Fibroblast of lung (primary cell): ENCODE data around the gene ADGRF4. TPM values are rescaled to one million over a fixed set of nuclear protein-coding genes. Genes with fewer than 3 reads are reported as not detected.

Experiments
- DNase-seq, 2 donors: peaks; one replicate each; pipeline versions ENCODE4 v3.0.0 to v3.0.0-alpha.2; 2010; ENCODE audit warnings: low read depth in 2 of 2
- H2AFZ ChIP-seq: 2 replicates; pipeline ENCODE4 v1.5.1; 2012; ENCODE audit warnings: low read length, control low read depth, inconsistent platforms
- H3K27ac ChIP-seq: 2 replicates; pipeline ENCODE4 v1.5.1; 2011; ENCODE audit warnings: low read length, control low read depth; ENCODE audit not compliant: insufficient read depth
- H3K27me3 ChIP-seq: 2 replicates; pipeline ENCODE4 v1.5.1; 2011; ENCODE audit warnings: mild to moderate bottlenecking, low read length; ENCODE audit not compliant: control insufficient read depth, insufficient read depth
- H3K36me3 ChIP-seq: 2 replicates; pipeline ENCODE4 v1.5.1; 2011; ENCODE audit warnings: low read length; ENCODE audit not compliant: control insufficient read depth, insufficient read depth
- H3K4me1 ChIP-seq: 2 replicates; pipeline ENCODE4 v1.5.1; 2011; ENCODE audit warnings: low read length; ENCODE audit not compliant: control insufficient read depth, insufficient read depth; ENCODE audit errors: extremely low read depth
- H3K4me2 ChIP-seq: 2 replicates; pipeline ENCODE4 v1.5.1; 2011; ENCODE audit warnings: low read length, control low read depth; ENCODE audit not compliant: insufficient read depth; ENCODE audit errors: extremely low read depth
- H3K4me3 ChIP-seq, 4 experiments: fragments of 200-600 bp in 1 of 4; sonication (generic) in 1 of 4; replicated peaks in 1 of 4; 2 replicates each; pipeline ENCODE4 v1.5.1; 2011 to 2016; ENCODE audit warnings: low read length in 4 of 4, low read depth in 3 of 4, mild to moderate bottlenecking in 3 of 4, control low read depth in 2 of 4, inconsistent platforms in 1 of 4, mixed read lengths in 1 of 4; ENCODE audit not compliant: insufficient read depth in 1 of 4; ENCODE audit errors: control extremely low read depth in 1 of 4
- H3K79me2 ChIP-seq: 2 replicates; pipeline ENCODE4 v1.5.1; 2012; ENCODE audit warnings: mild to moderate bottlenecking, low read length, inconsistent platforms; ENCODE audit not compliant: control insufficient read depth, insufficient read depth
- H3K9ac ChIP-seq: 2 replicates; pipeline ENCODE4 v1.5.1; 2011; ENCODE audit warnings: mild to moderate bottlenecking, low read length, control low read depth; ENCODE audit not compliant: insufficient read depth
- H3K9me3 ChIP-seq: 2 replicates; pipeline ENCODE4 v1.5.1; 2012; ENCODE audit warnings: low read depth, low read length; ENCODE audit not compliant: control insufficient read depth, insufficient read depth
- H4K20me1 ChIP-seq: 2 replicates; pipeline ENCODE4 v1.5.1; 2011; ENCODE audit warnings: low read length; ENCODE audit not compliant: control insufficient read depth, insufficient read depth; ENCODE audit errors: extremely low read depth
- CTCF ChIP-seq, 2 donors: IDR thresholded peaks in 1 of 2; conservative IDR thresholded peaks in 1 of 2; 1 replicate in 1 of 2; 2 replicates in 1 of 2; pipeline ENCODE4 v1.5.1; 2011 to 2012; ENCODE audit warnings: low read length in 2 of 2, control low read depth in 1 of 2, inconsistent platforms in 1 of 2, low read depth in 1 of 2, mild to moderate bottlenecking in 1 of 2
- EZH2 ChIP-seq: IDR thresholded peaks from 2 replicates; pipeline ENCODE4 v1.5.1; 2012; ENCODE audit warnings: low read length, control low read depth, mild to moderate bottlenecking; ENCODE audit errors: missing control alignments
- polyA plus RNA-seq, 2 donors: library from polyadenylated mRNA; depleted of rRNA in 1 of 2; stranded (reverse) in 1 of 2; unstranded in 1 of 2; fragments of >200 nt; gene quantifications; 2 replicates each; pipeline ENCODE4 v1.2.1, GENCODE V29; 2011 to 2012; ENCODE audit warnings: missing spikeins in 1 of 2
- total RNA-seq: library from RNA; depleted of rRNA; stranded (reverse); fragments of >200 nt; gene quantifications from 2 replicates; pipeline ENCODE4 v1.2.1, GENCODE V29; 2014

The ADGRF4 gene
- total and polyA plus RNA-seq, 2 donors (not counting 1 experiment from before 2014, with no cell fraction given) = not detected

- Histone ChIP-seq H3K9ac (no peak overlapping the region), H2AFZ (no peak overlapping the region), H3K4me1 (no peaks in the 10 kb centered on the region), H3K9me3 (no peaks in the 10 kb centered on the region), H3K36me3 (no peaks in the 10 kb centered on the region), H3K79me2 (no peaks in the 10 kb centered on the region), H3K4me2 (no peak overlapping the region), H3K27ac (no peak overlapping the region), H3K4me3 (no peak overlapping the region), H3K27me3 (no peaks in the 10 kb centered on the region), H4K20me1 (no peaks in the 10 kb centered on the region)
- no peak for DNase-seq
- no peak for TF ChIP-seq EZH2
- TF ChIP-seq CTCF (conservative IDR thresholded peaks at IDR 0.05 in 1 of 2, IDR thresholded peaks at IDR 0.05 in 1 of 2; ENCODE audit: low read depth in 1 of 2, low read length in 2 of 2) = no peak
Observed at GRCh38 chr6:47686411-47686810, 12.0 kb upstream of the ADGRF4 start.

- DNase-seq = no peak
- no peaks in the 10 kb centered on the region for H3K79me2 ChIP-seq
- no peak overlapping the region for H2AFZ ChIP-seq
- no peak overlapping the region for H3K27ac ChIP-seq
- no peak overlapping the region for H3K9ac ChIP-seq
- no peak overlapping the region for H3K4me3 ChIP-seq
- no peak overlapping the region for H3K4me2 ChIP-seq
- H3K9me3 ChIP-seq = no peaks in the 10 kb centered on the region
- no peaks in the 10 kb centered on the region for H3K27me3 ChIP-seq
- H3K36me3 ChIP-seq = no peaks in the 10 kb centered on the region
- no peaks in the 10 kb centered on the region for H3K4me1 ChIP-seq
- no peaks in the 10 kb centered on the region for H4K20me1 ChIP-seq
- no peak for TF ChIP-seq CTCF (conservative IDR thresholded peaks at IDR 0.05 in 1 of 2, IDR thresholded peaks at IDR 0.05 in 1 of 2; ENCODE audit: low read depth in 1 of 2, low read length in 2 of 2)
- no peak for TF ChIP-seq EZH2
Observed at GRCh38 chr6:47687432-47687831, 10.9 kb upstream of the ADGRF4 start.

- no peaks in the 10 kb centered on the region for H4K20me1 ChIP-seq
- no peaks in the 10 kb centered on the region for H3K4me1 ChIP-seq
- H3K9ac ChIP-seq = no peak overlapping the region
- H3K4me2 ChIP-seq = no peak overlapping the region
- H3K27me3 ChIP-seq = no peaks in the 10 kb centered on the region
- H3K36me3 ChIP-seq = no peaks in the 10 kb centered on the region
- DNase-seq = no peak
- H3K79me2 ChIP-seq = no peaks in the 10 kb centered on the region
- H3K9me3 ChIP-seq = no peaks in the 10 kb centered on the region
- TF ChIP-seq CTCF (conservative IDR thresholded peaks at IDR 0.05 in 1 of 2, IDR thresholded peaks at IDR 0.05 in 1 of 2; ENCODE audit: low read depth in 1 of 2, low read length in 2 of 2) (no peak), EZH2 (no peak)
- no peak overlapping the region for H3K27ac ChIP-seq
- H3K4me3 ChIP-seq = no peak overlapping the region
- no peak overlapping the region for H2AFZ ChIP-seq
Observed at GRCh38 chr6:47690214-47690613, 8.2 kb upstream of the ADGRF4 start.
